Fibroblast of pulmonary artery (primary cell): ENCODE results near the gene TRIO.

Experiments used
- DNase-seq: peaks from one replicate; pipeline ENCODE4 v3.0.0-alpha.2; 2010; ENCODE audit warnings: low read depth
- H3K4me3 ChIP-seq: replicated peaks from 2 replicates; pipeline ENCODE4 v1.5.1; 2011; ENCODE audit warnings: low read depth, mild to moderate bottlenecking, control low read depth, low read length, moderate library complexity
- TF ChIP-seq, protein P1 (sequence below): IDR thresholded peaks from 2 replicates; pipeline ENCODE4 v1.5.1; 2011; ENCODE audit warnings: mild to moderate bottlenecking, control low read depth, low read length, inconsistent platforms; ENCODE audit errors: missing control alignments

The TRIO gene

DNA sequence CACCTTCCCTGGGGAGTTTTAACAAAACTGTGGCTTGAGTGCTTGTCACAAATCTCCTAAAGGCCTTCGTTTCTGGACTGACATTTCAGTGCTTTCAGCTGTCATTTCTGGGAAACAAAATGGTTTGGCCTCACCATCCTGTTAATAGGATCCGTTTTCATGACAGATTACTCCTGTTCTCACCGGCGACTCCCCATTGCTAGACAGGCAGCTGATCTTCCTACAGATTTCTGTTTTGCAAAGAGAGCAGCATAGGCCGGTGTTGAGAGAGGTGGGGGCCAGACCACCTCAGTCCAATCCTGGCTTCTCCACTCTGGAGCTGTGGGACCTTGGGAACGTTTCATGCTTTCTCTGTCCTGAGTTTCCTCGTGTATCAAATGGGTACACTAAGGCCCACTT lies 363.0 kb downstream of the TRIO start:
- DNase-seq = no peak
- TF ChIP-seq, protein P1, sequence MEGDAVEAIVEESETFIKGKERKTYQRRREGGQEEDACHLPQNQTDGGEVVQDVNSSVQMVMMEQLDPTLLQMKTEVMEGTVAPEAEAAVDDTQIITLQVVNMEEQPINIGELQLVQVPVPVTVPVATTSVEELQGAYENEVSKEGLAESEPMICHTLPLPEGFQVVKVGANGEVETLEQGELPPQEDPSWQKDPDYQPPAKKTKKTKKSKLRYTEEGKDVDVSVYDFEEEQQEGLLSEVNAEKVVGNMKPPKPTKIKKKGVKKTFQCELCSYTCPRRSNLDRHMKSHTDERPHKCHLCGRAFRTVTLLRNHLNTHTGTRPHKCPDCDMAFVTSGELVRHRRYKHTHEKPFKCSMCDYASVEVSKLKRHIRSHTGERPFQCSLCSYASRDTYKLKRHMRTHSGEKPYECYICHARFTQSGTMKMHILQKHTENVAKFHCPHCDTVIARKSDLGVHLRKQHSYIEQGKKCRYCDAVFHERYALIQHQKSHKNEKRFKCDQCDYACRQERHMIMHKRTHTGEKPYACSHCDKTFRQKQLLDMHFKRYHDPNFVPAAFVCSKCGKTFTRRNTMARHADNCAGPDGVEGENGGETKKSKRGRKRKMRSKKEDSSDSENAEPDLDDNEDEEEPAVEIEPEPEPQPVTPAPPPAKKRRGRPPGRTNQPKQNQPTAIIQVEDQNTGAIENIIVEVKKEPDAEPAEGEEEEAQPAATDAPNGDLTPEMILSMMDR = no peak
- no peak overlapping the region for H3K4me3 ChIP-seq

DNA sequence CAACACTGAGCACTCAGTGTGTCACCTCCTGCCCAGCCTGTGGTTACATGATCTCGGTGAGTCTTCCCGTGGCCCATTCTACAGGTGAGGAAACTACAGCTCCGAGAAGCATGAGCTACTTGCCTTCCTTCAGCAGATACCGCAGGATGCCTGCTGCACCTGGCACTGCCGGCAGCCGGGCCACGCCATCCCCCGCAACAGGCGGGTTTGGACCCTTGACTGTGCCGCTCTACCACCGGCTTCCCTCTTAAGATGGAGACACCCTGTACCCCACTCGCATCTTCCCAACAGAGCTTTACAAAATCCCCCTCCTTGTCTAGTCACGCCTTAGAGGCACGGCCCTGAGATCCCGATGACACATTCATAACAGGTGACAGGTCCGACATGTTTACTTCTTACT lies 363.5 kb downstream of the TRIO start:
- TF ChIP-seq, protein P1 = no peak
- DNase-seq = no peak
- no peak overlapping the region for H3K4me3 ChIP-seq

DNA sequence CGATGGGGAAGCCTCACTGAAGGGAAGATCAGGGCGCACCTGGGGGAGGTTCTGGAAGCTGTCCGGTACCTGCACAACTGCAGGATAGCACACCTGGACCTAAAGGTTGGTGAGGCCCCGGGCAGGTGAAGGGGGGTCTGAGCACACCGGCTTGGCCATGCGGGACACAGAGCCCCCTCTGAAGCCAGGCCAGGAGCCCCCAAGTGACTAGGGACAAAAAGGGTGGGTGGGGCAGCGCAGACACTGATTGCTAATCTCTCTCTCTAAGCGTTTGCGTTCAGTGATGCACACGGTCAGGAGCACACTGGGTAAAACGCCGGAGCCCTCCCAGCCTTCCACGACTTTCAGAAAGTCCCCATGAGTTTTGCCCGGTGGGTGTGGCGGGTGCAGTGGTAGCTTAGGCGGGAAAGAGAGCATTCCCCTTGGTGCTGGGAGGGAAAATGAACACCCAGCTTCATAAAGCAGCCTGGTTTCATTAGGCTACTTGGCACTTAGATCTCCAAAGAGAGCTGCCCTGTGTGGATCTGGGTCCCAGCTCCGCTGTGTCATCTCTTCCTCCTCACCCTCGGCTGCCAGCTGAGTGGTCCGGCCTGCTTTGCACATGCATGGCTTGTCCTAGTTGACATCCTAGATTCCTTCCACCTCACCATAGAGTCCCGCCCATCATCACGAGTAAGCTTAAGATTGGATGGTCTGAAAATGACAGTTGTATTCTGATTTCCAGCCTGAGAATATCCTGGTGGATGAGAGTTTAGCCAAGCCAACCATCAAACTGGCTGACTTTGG lies 364.2 kb downstream of the TRIO start:
- no peak overlapping the region for H3K4me3 ChIP-seq
- DNase-seq = no peak
- TF ChIP-seq, protein P1 = no peak

DNA sequence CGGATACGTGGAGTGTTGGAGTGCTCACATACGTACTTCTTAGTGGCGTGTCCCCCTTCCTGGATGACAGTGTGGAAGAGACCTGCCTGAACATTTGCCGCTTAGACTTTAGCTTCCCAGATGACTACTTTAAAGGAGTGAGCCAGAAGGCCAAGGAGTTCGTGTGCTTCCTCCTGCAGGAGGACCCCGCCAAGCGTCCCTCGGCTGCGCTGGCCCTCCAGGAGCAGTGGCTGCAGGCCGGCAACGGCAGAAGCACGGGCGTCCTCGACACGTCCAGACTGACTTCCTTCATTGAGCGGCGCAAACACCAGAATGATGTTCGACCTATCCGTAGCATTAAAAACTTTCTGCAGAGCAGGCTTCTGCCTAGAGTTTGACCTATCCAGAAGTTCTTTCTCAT lies 364.9 kb downstream of the TRIO start:
- TF ChIP-seq, protein P1 = no peak
- no peak for DNase-seq
- no peak overlapping the region for H3K4me3 ChIP-seq

DNA sequence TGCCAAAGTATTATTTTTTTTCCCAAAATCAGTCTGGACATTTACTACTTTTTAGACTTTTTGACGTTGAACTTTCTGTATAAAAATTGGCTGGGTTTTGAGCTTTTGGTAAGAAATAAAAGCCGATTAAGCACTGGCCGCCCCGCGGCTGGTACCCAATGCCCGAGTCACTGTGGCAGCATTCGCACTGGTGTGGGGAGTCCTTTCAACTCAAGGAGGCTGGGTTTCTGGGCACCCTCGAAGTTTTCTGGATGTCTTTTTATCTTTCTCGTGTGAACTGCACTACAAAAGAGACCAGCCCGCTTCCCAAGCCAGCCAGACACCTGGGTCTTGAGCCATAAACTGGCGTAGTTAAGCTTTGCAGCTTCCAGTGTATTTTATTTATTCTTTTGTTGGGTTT lies 366.4 kb downstream of the TRIO start:
- no peak for DNase-seq
- H3K4me3 ChIP-seq = no peak overlapping the region
- TF ChIP-seq, protein P1 = no peak

DNA sequence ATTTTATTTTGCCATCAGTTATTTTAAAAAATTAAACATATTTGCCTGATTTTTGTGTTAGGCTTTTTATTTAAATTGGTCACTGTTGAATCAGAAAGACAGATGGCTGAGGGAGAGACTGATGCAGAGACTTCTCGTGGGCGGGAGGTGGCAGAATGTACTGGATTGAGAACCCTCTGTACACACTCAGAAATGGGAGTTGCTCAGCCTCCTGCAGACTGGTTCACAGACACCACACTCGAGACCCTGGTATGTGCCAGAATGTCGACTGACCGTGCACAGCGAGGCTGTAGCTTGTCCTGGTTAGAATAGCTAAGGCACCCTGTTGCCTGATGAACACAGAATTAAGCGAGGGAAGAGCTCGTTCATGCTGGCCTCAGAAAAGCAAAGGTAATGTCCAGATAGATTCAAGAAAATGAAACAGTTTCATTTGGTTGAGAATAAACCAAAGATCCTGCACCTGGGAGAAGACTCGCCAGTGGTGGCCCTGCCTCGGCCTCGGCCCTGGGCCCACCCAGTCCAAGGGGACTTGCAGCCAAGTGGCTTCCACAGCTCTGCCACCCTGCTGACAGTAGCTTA lies 367.1 kb downstream of the TRIO start:
- H3K4me3 ChIP-seq = no peak overlapping the region
- TF ChIP-seq, protein P1 = no peak
- no peak for DNase-seq

DNA sequence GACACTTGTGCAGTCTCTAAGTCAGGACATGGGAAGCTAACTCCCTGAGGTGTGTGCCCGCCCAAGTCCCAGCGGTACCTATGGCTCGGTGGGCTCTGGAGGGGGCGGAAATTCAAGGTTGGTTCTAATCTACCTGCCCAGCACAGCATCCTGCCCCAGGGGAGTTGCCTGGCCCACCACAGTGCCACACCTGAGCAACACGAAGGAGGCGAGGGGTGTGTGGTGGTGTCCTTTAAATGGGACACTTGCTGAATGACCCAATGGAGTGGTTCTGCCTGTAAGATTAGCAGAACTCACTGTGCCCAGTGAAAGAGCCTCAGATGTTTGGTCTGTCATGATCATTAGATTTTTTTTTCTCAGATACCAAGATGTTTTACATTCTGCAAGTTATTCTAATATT lies 367.7 kb downstream of the TRIO start:
- TF ChIP-seq, protein P1 = no peak
- no peak overlapping the region for H3K4me3 ChIP-seq
- no peak for DNase-seq
